ENCODE data around the gene SLC7A14. TPM values are rescaled to one million over a fixed set of nuclear protein-coding genes. Genes with fewer than 3 reads are reported as not detected.

SLC7A14 gene
- polyA plus RNA-seq, 2 of the 4 experiments (the other 2 are of a cell fraction), result not detected

GRCh38 chr3:170529346-170529745, 56.5 kb downstream of the SLC7A14 start:
- H3K4me1 ChIP-seq, result no peaks in the 10 kb centered on the region
- H3K4me3 ChIP-seq, result no peak overlapping the region
- H3K27ac ChIP-seq, result no peak overlapping the region
- H3K9me3 ChIP-seq, result no peaks in the 10 kb centered on the region
- WGBS (ENCODE audit: missing lambda C conversion rate), result 39% methylated on average over 2 of the region's 2 CpGs
- FAIRE-seq (no peak), ATAC-seq (no peak), DNase-seq (ENCODE audit: low read depth in 1 of 2, low spot score in 1 of 2) (no peak)
- ChIA-PET POLR2A (no interaction called here), CTCF (interaction anchor here (0.6 to 1.1 kb wide), 2 partner anchors 12 to 119 kb away, joined by 3 to 4 read pairs; no protein-coding TSS in a partner anchor)
- no peak overlapping the region for H3K4me2 ChIP-seq
- TF ChIP-seq RAD21 (conservative IDR thresholded peaks at IDR 0.05 in 1 of 2, IDR thresholded peaks at IDR 0.05 in 1 of 2) (no peak), KDM5A (IDR thresholded peaks at IDR 0.05) (no peak)

- H3K27ac ChIP-seq, result no peak overlapping the region
- DNase-seq (ENCODE audit: low read depth in 1 of 2, low spot score in 1 of 2), result no peak
- H3K4me3 ChIP-seq, result no peak overlapping the region
- no peak for TF ChIP-seq FOSL2 (IDR thresholded peaks at IDR 0.05)
- no peak for TF ChIP-seq FOSL2 (CRISPR knock-in tag; IDR thresholded peaks at IDR 0.05)
- TF ChIP-seq RCOR1 (IDR thresholded peaks at IDR 0.05; ENCODE audit: low read depth, low read length), result no peak
- TF ChIP-seq JUN (IDR thresholded peaks at IDR 0.05), result no peak
- TF ChIP-seq RARB (CRISPR knock-in tag; IDR thresholded peaks at IDR 0.05), result no peak
- no peak for TF ChIP-seq KDM1A (IDR thresholded peaks at IDR 0.05; ENCODE audit: low read depth)
- TF ChIP-seq MAFK (IDR thresholded peaks at IDR 0.05; ENCODE audit: partially characterized antibody), result no peak
- TF ChIP-seq RAD21 (conservative IDR thresholded peaks at IDR 0.05 in 1 of 2, IDR thresholded peaks at IDR 0.05 in 1 of 2), result no peak
- TF ChIP-seq TFCP2L1 (CRISPR knock-in tag; IDR thresholded peaks at IDR 0.05), result no peak
- no peak for TF ChIP-seq RNF2 (IDR thresholded peaks at IDR 0.05; ENCODE audit: borderline replicate concordance, low read depth)
- TF ChIP-seq ZSCAN20 (CRISPR knock-in tag; IDR thresholded peaks at IDR 0.05), result no peak
- TF ChIP-seq KDM5A (IDR thresholded peaks at IDR 0.05), result no peak
- TF ChIP-seq JUNB (IDR thresholded peaks at IDR 0.05), result no peak
- H3K4me1 ChIP-seq, result no peaks in the 10 kb centered on the region
- H3K9me3 ChIP-seq, result no peaks in the 10 kb centered on the region
- no peak for ATAC-seq
- no peak for FAIRE-seq
- H3K4me2 ChIP-seq, result no peak overlapping the region
- ChIA-PET POLR2A (no interaction called here), CTCF (interaction anchor here (1.1 kb wide), 1 partner anchor 11 kb away, joined by 4 read pairs; no protein-coding TSS in a partner anchor)
- WGBS (ENCODE audit: missing lambda C conversion rate), result 50% methylated on average over 8 of the region's 8 CpGs
These were observed 57.1 kb downstream of the SLC7A14 start for GRCh38 chr3:170528726-170529125.

- no peak overlapping the region for H3K4me2 ChIP-seq
- no peak overlapping the region for H3K4me3 ChIP-seq
- H3K9me3 ChIP-seq, result no peaks in the 10 kb centered on the region
- POLR2A ChIA-PET, result no interaction called here
- DNase-seq (ENCODE audit: low read depth in 1 of 2, low spot score in 1 of 2) (no peak), ATAC-seq (no peak), FAIRE-seq (no peak)
- no peak for TF ChIP-seq ZNF302 (CRISPR knock-in tag; IDR thresholded peaks at IDR 0.05)
- TF ChIP-seq PHF8 (IDR thresholded peaks at IDR 0.05; ENCODE audit: borderline replicate concordance, low read depth), result no peak
- TF ChIP-seq REST (IDR thresholded peaks at IDR 0.05), result no peak
- TF ChIP-seq RNF2 (IDR thresholded peaks at IDR 0.05; ENCODE audit: borderline replicate concordance, low read depth), result no peak
- TF ChIP-seq CEBPB (IDR thresholded peaks at IDR 0.05), result no peak
- TF ChIP-seq NR3C1 (IDR thresholded peaks at IDR 0.05), result no peak
- TF ChIP-seq ESRRA (IDR thresholded peaks at IDR 0.05; ENCODE audit: borderline replicate concordance, low read length), result no peak
- no peak for TF ChIP-seq CHD2 (IDR thresholded peaks at IDR 0.05; ENCODE audit: low read length, partially characterized antibody)
- no peak for TF ChIP-seq POLR2A (IDR thresholded peaks at IDR 0.05; ENCODE audit: low read length)
- no peak for TF ChIP-seq HOXB5 (CRISPR knock-in tag; IDR thresholded peaks at IDR 0.05)
- no peak for TF ChIP-seq MYC (IDR thresholded peaks at IDR 0.05; ENCODE audit: borderline replicate concordance, low read length)
- TF ChIP-seq NPAS2 (CRISPR knock-in tag; IDR thresholded peaks at IDR 0.05; ENCODE audit: borderline replicate concordance), result no peak
- TF ChIP-seq HOXB13 (CRISPR knock-in tag; IDR thresholded peaks at IDR 0.05; ENCODE audit: low read depth), result no peak
- H3K27ac ChIP-seq, result no peak overlapping the region
- H3K4me1 ChIP-seq, result no peaks in the 10 kb centered on the region
- CTCF ChIA-PET, result no interaction called here
These were observed 61.8 kb downstream of the SLC7A14 start for GRCh38 chr3:170524073-170524472.
